IPS-11a (cell line): Measurements from ENCODE around the gene BLM.

Experiments
- H3K4me3 ChIP-seq: one replicate; pipeline ENCODE4 v1.5.1; 2013; ENCODE audit warnings: low read depth, low read length, control low read depth

Gene BLM

GRCh38 chr15:90691369-90691768 lies 25.8 kb upstream of the BLM start:
- H3K4me3 ChIP-seq: no peak overlapping the region

DNA sequence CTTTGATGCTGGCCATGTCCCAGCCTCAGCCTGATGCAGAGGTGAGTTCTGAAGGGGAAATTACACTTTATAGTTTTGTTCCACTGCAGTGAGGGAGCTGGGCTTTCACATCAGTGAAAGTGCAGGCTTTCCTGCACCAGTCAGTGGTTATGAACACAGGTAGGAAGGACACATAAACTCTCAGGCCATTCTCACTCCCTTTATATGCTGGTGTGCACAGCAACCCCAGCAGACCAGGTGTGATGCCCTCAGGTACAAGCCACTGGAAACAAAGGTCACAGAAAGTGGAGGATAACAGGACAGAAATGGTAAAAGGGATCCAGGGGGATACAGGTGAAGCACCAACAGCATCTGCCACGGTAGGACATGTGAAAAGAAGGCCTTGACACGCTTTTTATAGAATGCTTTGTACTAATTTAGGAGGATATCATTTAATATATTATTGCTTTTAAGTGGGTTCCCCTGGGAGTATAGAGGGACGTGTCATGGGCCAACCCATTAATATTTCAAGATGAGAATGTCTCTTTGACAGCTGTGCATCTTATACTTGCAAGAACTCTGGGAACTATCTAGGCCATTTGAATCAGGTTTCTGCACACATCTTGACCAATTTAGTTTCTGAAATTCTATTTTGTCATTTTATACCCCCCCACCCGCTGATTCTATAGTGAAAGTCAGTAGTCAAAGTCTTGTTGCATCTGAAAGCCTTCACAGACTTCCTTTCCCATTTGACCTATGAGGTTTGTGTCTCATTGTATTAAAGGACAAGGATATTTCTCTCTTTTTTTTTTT lies 25.0 kb upstream of the BLM start:
- no peak overlapping the region for H3K4me3 ChIP-seq

- H3K4me3 ChIP-seq: no peak overlapping the region
Observed at GRCh38 chr15:90694987-90695386, 22.2 kb upstream of the BLM start.

- H3K4me3 ChIP-seq: no peak overlapping the region
Observed at GRCh38 chr15:90697175-90697574, 20.0 kb upstream of the BLM start.

DNA sequence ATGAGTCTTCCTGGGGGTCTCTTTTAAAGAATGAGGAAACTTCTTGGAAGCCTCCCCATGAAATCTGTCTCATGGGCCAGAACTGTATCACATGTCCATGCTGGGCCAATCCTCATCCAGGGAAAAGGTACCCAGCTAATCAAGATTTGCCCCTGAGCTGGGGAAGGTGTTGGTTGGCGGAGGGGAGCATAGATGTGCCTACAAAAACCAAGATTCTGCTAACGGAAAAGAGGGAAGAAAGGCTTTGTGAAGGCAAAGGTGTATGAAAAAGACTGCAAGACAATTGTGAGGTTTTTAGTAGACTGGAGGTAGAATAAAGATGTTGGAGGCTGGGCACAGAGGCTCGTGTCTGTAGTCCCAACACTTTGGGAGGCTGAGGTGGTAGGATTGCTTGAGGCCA lies 18.5 kb upstream of the BLM start:
- no peak overlapping the region for H3K4me3 ChIP-seq

DNA sequence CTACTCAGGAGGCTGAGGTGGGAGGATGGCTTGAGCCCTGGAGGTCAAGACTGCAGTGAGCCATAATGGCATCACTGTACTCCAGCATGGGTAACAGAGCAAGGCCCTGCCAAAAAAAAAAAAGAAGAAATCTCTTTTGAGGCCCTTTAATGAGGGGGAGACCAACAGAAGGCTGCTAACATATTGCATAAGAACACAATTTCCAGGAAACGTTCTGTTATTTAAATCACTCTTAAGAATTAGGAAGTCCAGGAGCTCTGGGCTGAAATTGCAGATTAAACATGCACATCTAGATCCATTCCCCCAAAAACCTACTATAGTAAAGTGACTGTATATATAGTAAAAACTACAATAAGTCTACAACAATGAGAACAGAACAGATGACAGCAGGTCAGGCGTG lies 16.1 kb upstream of the BLM start:
- H3K4me3 ChIP-seq: no peak overlapping the region

DNA sequence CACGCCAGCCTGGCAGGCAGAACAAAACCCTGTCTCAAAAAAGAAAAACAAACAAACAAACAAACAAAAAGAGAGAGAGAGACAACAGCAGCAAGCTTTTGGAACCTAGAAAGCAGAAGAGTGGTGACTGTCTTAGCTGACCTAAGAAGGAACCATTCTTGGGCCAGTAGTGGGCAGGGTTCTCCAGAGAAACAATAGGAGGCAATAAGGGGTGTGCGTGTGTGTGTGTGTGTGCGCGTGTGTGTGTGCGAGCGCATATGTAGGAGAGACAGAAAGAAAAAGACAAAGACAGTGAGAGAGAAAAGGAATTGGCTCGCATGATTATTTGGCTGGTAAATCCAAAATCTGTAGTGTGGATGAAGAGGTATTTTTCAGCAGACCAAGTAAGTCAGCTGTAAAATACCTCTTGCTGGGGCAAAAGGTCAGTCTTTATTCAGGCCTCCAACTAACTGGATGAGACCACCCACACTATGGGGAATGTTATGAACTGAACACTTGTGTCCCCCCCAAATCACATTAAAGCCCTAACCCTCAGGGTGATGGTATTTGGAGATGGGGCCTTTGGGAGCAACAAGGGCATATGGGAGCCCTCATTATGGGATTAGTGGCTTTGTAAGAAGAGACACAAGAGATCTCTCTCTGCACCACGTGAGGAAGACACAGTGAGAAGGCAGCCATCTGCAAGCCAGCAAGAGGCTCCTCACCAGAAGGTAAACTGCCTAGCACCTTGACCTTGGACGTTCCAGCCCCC lies 15.1 kb upstream of the BLM start:
- no peak overlapping the region for H3K4me3 ChIP-seq

DNA sequence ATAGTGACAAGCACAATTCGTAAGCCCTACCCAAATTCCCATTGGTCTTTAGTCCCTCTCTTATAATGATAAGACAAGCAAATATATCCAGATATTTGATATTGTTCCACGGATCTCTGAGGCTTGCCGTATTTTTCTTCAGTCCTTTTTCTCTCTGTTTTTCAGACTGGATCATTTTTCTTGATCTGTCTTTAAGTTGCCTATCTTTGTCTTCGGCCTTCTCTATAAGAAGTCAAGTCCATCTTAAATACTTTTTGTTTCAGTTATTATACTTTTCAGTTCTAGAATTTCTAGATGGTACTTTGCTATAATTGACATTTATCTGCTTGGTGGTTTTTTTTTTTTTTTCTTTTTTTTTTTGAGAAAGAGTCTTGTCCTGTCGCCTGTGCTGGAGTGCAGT lies 13.7 kb upstream of the BLM start:
- no peak overlapping the region for H3K4me3 ChIP-seq

DNA sequence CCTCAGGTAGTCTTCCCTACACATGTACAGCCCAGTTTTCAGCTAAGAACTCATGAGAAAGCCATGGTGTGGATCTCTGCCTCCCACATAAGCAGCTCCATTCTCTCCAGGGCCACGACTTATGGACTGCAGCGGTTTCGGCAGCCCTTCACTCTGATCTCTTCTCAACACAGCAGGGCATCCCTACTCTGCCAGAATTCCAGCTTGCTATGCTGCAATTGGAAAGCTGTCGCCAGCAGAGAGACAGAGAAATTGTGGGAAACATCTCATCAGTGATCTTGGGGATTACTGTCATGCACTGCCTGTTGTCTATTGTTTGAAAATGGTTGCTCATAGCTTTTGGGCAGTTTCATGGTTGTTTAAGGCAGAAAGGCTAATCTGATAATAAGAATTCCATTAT lies 11.9 kb upstream of the BLM start:
- no peak overlapping the region for H3K4me3 ChIP-seq

- no peak overlapping the region for H3K4me3 ChIP-seq
Observed at GRCh38 chr15:90706394-90707327, 10.5 kb upstream of the BLM start.

DNA sequence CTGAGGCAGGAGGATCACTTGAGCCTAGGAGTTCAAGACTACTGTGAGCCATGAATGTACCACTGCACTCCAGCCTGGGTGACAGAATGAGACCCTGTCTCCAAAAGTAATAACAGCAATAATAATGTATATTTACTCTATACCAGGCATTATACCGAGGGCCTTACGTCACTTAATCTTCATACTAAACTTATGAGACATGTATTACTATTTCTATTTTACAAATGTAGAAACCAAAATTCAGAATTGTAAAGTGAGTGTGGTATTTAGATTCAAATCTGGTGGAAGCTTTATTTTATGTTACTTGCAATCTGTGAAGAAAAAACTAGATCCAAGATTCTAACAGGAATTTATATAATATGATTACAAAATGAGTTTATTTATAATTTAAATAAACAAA lies 9.7 kb upstream of the BLM start:
- no peak overlapping the region for H3K4me3 ChIP-seq

DNA sequence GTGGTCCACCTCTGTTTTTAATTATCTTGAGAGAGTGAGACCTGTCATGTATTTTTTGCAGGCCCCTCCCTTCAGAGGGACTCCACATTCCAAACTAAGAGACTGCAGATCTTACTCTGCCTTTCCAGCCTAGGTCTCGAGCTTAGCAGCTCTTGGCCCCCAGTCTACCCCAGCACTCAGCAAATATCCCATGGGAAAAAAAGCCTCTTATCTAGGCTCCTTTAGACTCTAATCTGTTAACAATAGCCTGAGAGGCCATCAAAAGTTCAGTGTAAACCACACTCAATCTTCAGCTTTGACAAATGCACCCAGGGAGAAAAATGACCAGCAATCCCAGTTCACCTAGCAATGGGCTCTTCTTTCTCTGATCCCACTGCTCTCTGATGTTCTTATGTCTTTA lies 8.6 kb upstream of the BLM start:
- no peak overlapping the region for H3K4me3 ChIP-seq

- H3K4me3 ChIP-seq: no peak overlapping the region
Observed at GRCh38 chr15:90709278-90709677, 7.9 kb upstream of the BLM start.

DNA sequence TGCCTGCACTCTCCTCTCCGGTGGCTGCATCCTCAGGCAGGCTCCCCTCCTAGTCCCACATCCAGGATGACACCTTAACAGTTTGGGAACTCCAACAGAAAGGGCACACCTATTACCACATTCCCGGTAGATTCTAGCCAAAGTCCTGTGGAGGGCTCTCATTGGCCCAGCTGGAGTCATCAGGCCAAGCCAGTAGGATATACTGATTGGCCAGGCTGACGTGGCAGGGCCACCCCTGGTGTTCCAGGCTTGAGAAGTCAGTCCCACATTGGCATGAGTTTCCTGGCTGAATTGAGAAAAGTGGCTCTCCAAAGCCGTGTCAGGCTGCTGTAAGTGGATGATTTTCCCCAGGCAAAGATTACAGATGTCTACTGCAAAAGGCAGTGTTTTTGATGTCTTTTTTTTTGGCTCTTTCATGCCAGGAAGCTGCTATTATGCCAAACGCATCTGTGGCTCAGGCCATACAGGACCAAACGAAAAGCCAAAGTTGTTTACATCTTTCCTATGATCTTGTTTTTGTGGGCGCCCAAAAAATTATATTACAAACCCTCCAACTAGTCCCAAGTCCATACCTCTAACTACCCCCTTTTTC lies 6.6 kb upstream of the BLM start:
- H3K4me3 ChIP-seq: no peak overlapping the region

DNA sequence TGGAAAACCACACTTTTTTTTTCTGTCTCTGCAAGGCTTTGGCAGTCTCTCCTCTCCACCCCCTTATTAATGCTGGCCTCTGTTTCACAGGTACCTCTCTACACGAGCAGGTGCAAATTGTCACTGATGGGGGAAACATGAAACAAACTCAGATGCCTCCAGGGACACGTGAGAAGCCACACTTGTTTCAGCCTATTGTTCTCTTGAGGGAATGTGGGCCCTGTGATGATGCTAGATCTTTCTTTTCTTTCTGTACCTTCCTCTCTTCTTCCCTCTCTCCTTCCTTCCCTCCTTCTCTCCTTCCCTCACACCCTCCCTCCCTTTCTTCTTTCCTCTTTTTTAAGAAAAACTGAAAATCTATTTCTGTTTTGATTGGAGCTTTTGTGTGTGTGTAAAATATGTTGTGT lies 5.7 kb upstream of the BLM start:
- no peak overlapping the region for H3K4me3 ChIP-seq

GRCh38 chr15:90711842-90712241 lies 5.3 kb upstream of the BLM start:
- no peak overlapping the region for H3K4me3 ChIP-seq

DNA sequence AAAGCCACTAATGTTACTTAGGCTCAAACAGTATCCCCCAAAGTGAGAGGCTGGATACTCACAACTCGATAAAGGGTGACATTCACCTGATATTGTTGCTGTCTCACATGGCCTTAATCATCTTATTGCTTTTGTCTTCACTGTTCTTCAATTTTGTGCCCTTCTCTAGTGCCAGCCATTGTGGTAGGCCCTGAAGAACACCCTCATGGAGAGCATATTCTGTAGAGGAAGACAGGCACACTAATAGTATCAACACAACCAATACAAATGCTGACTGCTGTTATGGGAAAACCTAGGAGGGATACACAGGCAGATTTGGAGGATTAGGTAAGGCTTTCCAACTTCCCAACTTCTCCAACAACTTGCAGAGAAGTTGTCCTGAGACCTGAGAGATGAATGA lies 4.1 kb upstream of the BLM start:
- H3K4me3 ChIP-seq: no peak overlapping the region

DNA sequence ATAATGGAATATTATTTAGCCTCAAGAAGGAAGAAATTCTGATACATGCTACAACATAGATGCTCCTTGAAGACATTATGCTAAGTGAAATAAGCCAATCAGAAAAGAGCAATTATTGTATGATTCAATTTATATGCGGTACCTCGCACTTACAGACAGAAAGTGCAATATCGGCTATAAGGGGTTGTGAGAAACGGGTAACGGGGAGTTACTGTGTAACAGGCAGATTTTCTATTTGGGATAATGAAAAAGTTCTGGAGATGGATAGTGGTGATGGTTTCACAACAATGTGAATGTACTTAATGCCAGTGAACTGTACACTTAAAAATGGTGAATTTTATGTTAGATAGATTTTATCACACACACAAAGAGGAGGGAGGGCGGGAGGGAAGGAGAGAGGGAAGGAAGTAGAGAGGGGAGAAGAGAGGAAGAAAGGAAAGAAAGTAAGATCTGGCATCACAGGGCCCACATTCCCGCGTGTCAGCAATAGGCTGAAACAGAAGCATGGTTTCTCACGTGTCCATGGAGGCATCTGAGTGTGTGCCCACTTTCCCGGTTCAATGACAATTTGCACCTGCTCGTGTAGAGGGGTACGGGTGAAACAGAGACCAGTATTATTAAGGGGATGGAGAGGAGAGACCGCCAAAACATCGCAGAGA lies 700 bp upstream of the BLM start:
- H3K4me3 ChIP-seq: peak overlapping the region; percentile 77

DNA sequence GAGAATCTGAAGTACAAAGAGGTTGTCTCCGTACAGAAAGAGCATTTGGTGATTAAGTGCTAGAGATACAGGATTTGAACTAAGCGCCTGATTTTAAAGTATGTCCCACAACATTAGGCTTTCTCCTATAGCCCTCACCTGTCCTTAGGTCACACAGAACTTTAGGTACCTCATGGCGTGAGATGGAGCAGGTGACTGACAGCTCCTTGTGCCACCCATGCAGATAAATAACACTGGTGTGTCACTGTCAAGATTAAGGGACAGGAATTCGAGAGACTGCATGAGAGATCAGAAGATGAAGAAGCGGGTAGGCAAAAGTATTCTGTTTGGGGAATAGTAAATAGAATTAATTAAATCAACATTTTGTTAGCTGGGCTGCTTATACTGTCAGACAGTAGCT lies 1.1 kb downstream of the BLM start:
- H3K4me3 ChIP-seq: peak overlapping the region; percentile 77

DNA sequence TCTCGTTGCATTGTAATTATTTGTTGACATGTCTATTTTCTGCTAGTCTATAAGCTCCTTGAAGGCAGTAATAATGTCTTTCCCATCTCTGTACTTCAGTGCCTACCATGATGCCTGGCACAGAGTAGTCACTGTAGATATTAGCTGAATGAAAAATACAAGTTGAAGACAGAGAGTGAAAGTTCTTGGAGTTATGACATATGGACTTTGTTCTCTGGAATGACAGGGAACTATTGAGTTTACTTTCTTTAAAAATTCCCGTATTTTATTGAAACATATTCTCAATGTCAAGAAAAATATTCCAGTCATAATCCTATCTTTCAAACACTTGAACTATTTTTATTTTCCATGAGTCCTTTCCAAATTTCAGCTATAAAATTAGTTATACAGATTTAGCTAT lies 3.0 kb downstream of the BLM start:
- H3K4me3 ChIP-seq: no peak overlapping the region

GRCh38 chr15:90729261-90729660 lies 12.1 kb downstream of the BLM start:
- H3K4me3 ChIP-seq: no peak overlapping the region
